ENCODE measurements around the gene KRTAP11-1.

Gene KRTAP11-1, protein sequence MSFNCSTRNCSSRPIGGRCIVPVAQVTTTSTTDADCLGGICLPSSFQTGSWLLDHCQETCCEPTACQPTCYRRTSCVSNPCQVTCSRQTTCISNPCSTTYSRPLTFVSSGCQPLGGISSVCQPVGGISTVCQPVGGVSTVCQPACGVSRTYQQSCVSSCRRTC

DNA sequence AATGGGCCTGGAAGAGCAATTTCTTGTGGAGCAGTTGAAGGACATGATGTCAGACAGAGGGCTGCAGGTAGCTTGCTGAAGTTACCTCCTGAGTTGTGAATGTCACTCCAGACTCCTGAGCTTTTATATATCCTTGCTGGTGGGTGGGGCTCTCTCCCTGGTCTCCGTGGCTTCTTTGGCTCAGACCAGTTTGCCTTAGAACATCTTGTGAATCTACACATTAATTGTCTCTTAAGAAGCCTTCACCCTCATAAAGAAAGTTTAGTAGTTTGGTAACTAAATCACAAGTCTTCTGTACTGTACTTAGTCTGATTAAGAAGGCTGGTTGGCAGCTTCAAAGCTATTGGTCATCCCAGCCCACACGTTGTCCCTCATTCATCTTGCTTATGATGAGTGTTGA is at the start of gene KRTAP11-1:
KRTAP11-1 (minus strand) TSS at position 101 of the 400 bp plus-strand sequence; CDS start at position 45, 56 bp downstream.
- DNase-seq (ENCODE audit: low read depth) = no peak

DNA sequence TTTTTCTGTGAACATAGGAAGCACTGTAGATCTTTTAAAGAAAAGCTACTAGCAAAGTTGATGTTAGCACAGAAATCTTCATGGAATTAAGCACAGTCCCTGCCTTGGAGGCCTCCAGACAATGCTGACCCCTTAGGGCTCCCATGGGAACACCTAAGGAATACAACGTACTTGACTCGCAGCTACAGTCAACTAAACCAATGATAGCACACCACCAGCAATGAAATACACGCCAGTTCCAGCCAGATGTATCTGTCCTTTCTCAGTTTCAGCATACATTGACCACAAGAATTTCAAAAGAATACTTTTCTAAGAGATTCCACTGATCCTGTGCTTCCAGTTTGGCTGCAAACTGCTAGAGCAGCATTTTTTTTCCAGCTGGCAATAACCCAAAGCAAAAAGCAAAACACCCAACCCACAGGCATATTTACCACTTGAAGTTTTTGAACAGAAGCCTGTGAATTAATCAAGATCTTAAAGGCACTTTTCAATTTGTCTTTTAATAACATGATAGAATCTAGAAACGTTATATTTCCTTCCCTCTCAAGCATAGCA is 42.8 kb upstream of the KRTAP11-1 start:
- DNase-seq (ENCODE audit: low read depth) = no peak

DNA sequence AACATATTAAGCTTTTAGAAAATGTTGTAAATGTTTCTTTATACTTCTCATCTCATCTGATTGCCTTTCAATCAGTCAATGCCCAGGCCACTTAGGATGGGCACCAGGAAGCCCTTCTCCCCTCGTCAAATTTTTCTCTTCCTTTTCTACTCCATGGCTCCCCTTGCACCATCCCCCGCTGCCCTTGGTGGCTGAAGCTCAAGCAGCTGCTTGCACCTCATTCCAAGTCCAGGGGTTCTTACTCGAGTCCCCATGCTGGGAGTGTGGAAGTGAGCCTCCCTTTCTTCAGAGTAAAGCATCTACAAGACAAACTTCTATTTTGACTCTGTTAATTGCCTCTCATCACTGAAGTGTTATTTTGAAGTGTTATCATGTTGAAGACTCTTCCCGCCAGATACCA is 39.7 kb upstream of the KRTAP11-1 start:
- DNase-seq (ENCODE audit: low read depth) = no peak

DNA sequence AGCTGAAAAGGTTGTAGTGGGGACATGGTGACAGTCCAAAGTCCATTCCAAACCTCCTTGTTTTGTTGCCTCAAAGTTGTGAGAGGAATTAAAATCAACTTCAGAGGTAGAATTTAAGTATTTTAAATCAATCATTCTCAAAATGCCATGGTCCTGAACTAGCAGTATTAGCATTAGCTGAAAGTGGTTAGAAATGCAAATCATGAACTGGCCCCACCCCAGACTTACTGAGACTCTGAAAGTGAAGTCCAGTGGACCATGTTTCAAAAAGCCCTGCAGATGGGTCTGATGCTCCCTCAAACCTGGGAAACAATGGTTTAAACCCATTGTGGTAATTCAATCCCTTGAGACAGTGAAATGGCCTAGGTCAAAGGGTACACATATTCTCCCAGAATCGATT is 36.2 kb upstream of the KRTAP11-1 start:
- DNase-seq (ENCODE audit: low read depth) = no peak

DNA sequence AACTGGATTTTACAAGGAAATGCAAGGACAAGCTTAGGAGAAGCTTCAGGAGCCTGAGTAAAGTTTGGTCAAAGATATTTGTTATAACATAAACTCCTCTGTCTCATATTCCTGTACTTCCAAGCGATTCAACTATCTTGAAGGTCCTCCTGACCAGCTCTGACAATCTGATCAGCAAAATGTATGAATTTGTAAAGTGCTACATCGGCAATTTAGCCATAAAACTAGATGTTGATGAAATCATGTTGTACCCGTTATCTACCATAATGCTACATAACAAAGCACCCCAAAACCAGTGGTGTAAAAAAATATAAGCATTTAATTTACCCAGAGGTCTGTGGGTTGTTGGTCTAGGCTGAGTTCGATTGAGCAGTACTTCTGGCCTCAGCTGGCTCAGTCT is 19.5 kb upstream of the KRTAP11-1 start:
- DNase-seq (ENCODE audit: low read depth) = no peak

DNA sequence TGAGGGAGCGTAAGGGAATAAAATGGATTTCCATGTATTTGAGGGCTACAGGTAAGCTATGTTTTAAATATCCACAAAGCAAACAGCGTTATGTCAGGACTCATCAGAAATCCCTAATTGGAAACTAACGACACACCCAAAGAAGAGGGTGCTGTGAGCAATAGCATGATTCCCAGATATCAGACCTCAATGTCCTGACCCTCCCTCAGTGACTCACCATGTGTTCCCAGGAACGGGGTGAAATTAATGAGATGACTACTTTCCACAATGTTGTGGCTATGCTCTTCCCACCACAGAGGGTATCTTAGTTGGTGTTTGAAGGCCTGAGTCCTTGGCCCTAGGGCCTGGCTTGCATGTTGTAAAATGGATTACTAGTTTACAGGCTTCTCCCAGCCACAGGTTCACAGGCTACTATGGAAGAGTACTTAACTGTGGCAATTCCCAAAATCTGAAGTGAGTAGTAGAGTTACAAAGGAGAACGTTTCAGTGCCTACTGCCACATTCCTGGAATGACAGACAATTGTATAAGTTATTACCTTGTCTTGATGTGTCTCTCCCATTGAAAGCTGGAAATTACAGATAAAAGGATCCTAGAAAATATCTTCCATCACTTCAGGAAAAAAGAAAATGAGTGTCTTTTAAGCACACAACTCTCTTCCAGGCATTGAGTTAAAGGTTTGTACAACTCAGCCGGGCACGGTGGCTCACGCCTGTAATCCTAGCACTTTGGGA is 1.7 kb upstream of the KRTAP11-1 start:
- DNase-seq (ENCODE audit: low read depth) = no peak

DNA sequence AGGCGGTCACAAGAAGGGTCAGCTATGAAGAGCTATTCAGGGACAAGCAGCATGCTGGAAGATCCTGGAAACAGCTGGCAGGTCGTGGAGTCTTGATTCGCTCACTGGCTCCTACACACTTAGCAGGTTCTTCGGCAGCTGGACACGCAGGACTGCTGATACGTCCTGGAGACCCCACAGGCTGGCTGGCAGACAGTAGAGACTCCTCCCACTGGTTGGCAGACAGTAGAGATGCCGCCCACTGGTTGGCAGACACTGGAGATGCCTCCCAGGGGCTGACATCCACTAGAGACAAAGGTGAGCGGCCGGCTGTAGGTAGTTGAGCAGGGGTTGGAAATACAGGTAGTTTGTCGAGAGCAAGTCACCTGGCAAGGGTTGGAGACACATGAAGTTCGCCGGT is 466 bp downstream of the KRTAP11-1 start:
- no peak for DNase-seq (ENCODE audit: low read depth)

DNA sequence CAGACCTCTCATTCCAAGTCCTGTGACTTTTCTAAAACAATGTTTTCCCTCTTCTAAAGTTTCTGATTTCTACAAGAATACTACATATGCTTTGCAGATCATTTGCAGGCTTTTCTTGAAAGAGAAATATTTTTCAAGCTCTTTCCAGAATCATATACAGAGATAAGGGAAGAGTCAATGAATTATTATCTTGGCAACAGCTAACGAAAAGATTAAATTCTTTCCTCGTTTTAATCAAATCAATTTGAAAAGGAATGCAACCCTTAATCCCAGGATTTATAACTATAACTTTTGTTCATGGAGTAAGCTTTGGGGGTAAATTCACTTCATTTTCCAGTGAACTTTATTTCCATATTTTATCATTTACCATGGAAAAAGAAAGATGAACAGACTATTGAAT is 6.9 kb downstream of the KRTAP11-1 start:
- no peak for DNase-seq (ENCODE audit: low read depth)

DNA sequence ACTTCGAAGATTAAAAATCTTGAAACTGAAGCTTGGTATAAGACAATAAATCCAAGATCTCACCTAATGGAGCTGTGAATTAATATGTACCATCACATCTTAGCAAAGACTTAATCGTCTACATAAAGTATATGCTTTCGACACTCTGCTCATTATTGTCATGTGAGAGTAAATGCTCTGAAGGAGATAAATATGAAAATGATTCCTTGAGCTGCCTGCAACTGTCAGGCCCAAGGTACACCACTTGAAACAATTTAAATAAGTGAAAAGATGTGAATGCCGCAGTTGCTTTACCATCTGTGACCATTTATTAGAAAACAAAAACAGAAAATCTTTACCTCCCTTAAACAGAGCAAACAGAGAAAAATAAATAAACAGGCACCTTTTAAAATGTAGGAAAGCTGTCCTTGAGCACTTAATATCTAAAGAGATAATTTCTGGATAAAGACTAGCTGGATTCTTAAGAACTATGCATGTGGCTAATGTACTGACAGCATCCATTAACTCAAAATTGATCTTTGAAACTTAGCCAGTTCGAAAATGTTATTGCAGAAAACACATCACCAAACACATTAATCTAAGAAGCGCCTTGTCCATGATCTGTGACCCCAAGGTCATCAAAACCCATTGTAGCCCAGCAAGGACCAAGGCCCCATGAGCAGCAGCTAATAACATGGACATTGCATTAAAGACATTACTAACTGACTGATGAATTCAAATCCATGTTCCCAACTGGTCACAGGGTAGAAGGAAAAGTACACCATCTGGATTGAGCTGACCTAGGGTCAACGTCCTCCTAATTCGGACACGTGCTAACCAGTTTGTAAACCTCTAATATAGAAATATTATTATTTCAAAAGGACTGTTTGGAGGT is 33.5 kb downstream of the KRTAP11-1 start:
- DNase-seq (ENCODE audit: low read depth) = no peak

DNA sequence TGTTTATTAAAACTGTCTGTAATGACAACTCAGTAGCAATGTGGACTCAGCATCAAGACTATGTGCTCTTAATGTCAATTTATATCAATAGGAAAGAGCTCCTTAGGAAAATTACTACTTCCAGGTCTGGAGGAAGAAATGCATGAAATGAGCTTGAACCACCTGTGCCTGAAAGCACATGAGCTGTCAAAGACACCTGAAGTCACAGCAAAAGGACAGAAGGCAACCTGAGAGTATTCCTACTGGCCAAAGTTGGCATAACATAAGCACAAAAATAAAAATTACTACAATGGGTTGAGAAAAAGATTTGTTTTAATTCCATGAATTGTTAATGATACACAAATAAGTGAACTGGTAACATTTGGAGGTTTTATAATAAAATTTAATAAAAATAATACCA is 38.4 kb downstream of the KRTAP11-1 start:
- no peak for DNase-seq (ENCODE audit: low read depth)

DNA sequence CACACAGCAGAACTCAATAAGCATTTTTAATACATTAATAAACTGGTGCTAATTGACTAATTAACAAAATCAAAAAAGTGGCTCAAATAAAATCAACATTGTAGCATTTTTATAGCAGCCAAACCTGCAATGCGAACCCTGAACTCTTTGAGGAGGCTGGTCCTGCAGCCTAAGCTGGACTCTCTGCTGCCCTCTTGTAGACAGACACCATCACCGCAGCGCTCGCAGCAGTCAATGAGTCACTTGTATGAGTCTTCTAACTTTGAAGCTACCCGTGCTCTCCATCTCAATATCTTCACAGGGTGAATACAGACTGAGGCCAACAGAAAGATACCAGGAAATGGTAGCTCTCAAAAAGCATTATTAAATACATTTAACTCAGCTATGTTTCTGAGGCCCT is 42.1 kb downstream of the KRTAP11-1 start:
- DNase-seq (ENCODE audit: low read depth) = no peak

DNA sequence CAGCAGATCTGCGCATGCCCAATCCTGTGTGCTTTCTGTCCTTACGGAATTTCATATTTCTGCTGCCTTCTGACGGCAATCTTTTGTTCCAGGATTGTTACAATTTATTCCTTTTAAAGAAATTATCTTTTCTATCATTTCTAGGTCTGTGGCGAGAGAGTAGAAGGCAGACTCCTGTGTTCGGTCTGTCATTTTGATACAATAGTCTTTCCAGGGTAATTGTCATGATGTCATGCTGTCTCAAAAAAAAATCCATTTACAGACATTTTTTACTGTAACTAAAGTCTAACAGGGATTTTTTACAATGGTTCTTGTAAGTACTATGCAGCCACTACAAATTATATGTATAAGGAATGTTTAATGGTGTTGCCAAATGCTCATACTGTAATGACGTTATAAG is 42.8 kb downstream of the KRTAP11-1 start:
- DNase-seq (ENCODE audit: low read depth) = no peak

DNA sequence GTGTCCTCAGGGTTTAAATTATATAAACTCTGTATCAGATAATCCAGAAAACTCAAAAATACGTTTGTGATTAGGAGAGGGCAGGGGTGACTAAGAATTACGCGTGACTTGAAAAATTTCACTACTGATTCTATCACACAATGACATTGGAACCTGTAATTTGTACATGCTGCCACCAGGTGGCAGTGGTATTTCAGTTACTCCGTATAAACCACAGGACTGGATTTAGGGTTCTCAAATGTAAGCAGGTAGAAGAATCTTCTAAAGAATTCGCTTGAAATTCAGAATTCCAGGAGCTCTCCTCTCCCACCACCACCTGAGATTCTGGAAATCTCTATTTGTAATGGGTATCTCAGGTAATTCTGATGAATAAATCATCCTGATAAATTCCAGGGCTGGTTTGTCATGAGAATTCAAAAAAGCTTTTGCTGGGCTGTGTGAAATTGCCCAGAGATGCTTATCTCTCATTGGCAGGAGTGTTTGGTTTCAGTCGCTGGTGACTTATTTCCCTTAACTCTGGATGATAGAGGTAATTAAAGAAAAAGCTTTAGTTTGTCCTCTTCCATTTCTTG is 50.1 kb downstream of the KRTAP11-1 start:
- DNase-seq (ENCODE audit: low read depth) = no peak

Measured in non-pigmented ciliary epithelial cell (primary cell).